Measurements from ENCODE around the gene MYOF.

The MYOF gene

DNA sequence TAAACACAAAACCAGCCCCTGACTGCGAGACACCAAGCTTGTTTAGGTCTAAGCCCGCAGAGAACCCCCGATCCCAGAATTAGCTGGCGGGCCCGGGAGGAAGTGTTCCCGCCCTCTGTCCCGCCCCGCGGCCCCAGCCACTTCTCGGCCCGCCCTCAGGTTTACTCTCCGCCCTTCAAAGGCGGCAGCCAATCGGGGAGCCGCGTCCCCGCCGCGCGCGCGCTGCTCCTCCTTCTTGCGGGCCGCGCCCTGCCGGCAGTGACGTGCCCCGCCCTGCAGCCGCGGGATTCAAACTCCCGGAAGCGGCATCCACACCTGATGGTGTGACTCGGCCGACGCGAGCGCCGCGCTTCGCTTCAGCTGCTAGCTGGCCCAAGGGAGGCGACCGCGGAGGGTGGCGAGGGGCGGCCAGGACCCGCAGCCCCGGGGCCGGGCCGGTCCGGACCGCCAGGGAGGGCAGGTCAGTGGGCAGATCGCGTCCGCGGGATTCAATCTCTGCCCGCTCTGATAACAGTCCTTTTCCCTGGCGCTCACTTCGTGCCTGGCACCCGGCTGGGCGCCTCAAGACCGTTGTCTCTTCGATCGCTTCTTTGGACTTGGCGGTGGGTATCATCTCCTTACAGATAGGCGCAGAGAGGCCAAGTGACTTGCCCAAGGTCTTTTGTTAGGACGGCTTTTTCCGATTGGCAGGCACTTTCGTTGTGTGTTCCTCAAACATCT, 14.3 kb upstream of the MYOF start, which contains the start of gene CEP55:
TSS of gene CEP55 (plus strand) at position 291 of the 720 bp plus-strand sequence. CDS start 3,440 bp downstream, outside the sequence.
- no peak for TF ChIP-seq GATA3 (IDR thresholded peaks at IDR 0.05; ENCODE audit: low read depth, low read length)
- TF ChIP-seq GATA2 (IDR thresholded peaks at IDR 0.05; ENCODE audit: low read depth, low read length): 0 out of 2 replicates have a peak, but pooled peaks have one; percentile 35

DNA sequence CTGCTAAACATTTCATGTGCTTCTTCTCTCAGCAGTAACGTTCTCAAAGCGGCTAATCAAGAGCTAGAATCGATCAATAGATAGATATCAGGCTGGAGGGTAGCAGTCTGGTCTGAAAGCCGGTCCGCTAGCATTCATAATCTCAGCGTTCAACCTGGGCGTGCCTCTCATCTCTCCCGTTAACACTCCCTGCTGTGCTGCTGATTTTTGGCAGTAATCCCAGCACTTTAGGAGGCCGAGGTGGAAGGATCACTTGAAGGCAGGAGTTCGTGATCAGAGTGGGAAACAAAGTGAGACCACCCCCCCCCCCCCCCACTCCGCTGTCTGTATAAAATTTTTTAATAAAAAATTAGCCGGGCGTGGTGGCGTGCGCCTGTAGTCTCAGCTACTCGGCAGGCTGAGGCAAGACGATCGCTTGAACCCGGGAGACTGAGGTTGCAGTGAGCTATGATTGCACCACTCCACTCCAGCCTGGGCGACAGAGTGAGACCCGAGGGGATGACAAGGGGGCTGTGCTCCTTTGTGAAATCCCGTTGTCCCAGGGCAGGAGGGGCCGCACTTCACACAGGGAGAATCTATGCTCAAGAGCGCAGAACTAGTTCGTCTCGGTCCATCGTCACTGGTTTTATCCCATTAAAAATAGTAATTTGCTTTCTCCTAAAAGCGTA, 13.7 kb upstream of the MYOF start:
- TF ChIP-seq GATA2 (IDR thresholded peaks at IDR 0.05; ENCODE audit: low read depth, low read length): peak; percentile 35; the same call in 1 of the 2 replicates
- TF ChIP-seq GATA3 (IDR thresholded peaks at IDR 0.05; ENCODE audit: low read depth, low read length): no peak

DNA sequence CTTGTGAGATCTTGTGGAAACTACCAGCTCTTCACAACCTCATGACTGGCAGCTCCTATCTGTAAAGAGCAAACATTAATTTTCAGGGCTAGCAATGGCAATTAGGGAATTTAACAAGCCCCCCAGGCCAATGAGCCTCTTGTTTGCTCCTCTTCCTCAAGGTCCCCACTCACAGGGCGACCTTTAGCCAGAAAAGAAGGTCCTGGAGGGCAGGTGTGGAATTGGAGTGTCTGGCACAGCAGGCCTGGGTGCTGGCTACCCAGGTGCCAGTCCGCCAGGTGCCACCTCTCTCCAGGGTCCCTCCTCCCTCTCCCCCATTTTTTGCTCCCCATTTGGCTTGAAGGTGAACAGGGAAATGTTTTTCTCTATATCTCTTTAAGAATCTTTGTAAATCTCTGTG, 12.4 kb upstream of the MYOF start:
- TF ChIP-seq GATA2 (IDR thresholded peaks at IDR 0.05; ENCODE audit: low read depth, low read length) (no peak), GATA3 (IDR thresholded peaks at IDR 0.05; ENCODE audit: low read depth, low read length) (no peak)

DNA sequence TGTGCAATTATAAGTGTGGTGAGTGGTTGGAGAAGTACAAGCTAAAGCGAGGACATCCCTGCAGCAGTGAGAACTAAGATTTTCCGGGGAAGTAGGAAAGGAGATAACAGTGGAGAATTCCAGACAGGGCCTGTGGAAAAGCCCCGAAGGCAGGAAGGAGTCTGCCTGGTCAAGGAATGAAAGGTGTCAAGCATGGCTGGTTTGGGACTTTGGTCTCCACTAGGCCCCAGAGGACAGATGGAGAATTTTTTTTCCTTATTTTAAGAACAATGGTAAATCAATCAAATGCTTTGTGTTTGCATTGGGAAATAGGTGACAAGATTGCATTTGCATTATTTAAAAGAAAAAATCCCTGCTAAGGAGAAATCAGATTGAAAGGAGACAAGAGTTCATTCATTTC, 11.0 kb upstream of the MYOF start:
- no peak for TF ChIP-seq GATA2 (IDR thresholded peaks at IDR 0.05; ENCODE audit: low read depth, low read length)
- TF ChIP-seq GATA3 (IDR thresholded peaks at IDR 0.05; ENCODE audit: low read depth, low read length): no peak

DNA sequence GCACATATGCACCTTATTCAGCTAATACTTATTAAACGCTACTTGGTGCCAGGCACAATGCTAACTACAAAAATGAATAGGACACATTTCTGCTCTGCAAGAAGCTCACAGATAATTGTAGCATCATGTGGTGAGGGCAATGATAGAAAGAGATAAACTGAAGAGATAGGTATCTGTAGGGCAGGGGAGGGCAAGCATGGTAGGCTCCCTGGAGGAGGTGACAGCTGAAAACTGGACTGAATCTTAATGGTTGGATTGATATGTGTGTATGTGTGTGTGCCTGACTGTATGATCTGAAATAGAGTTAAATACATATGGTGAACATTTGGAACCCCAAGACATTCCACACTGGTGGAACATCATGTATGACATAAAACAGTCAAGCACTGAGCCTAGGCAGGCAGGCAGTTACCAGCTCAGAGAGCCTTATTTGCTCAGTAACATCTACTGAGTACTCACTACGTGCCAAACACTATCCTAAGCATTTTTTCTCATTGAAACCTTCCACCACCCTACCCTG, 9.5 kb upstream of the MYOF start:
- TF ChIP-seq GATA2 (IDR thresholded peaks at IDR 0.05; ENCODE audit: low read depth, low read length): no peak
- no peak for TF ChIP-seq GATA3 (IDR thresholded peaks at IDR 0.05; ENCODE audit: low read depth, low read length)

DNA sequence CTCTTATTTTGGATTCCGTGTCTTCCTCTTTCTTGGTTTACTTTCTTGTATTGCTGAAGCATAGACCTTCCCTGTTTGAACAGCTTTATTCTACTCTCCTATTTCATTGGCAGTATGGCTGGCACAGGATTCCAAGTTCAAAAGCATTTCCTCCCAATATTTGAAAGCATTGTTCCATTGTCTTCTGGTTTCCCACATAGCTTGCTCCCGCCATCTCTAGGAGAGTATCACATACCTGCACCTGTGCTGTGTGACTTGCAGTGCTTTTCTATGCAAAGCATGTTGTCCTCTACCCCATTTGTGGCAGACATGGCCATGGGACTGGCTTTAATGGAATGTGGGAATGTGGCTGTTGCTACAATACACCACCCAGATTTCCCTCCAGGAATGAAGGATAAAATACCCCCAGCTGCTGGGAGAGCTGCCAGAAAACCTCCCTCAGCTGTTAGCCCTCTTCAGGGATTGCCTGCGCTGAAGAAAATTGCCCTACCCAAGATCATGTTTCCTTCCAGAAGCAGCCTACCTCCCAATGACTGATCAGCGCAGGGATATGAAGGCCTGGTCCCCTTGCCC, 6.9 kb upstream of the MYOF start:
- TF ChIP-seq GATA3 (IDR thresholded peaks at IDR 0.05; ENCODE audit: low read depth, low read length) (no peak), GATA2 (IDR thresholded peaks at IDR 0.05; ENCODE audit: low read depth, low read length) (no peak)

DNA sequence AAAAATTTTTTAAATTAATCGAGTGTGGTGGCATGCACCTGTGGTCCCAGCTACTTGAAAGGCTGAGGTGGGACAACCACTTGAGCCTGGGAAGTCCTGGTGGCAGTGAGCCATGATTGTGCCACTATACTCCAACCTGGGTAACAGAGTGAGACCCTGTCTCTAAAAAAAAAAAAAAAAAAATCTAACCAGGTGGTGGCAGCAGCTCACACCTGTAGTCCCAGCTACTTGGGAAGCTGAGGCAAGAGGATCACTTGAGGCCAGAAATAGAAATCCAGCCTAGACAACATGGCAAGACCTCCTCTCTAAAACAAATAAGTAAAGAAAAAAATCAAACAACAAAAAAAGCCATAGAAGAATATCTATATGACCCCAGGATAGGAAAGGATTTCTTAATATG, 3.6 kb upstream of the MYOF start:
- no peak for TF ChIP-seq GATA3 (IDR thresholded peaks at IDR 0.05; ENCODE audit: low read depth, low read length)
- no peak for TF ChIP-seq GATA2 (IDR thresholded peaks at IDR 0.05; ENCODE audit: low read depth, low read length)

DNA sequence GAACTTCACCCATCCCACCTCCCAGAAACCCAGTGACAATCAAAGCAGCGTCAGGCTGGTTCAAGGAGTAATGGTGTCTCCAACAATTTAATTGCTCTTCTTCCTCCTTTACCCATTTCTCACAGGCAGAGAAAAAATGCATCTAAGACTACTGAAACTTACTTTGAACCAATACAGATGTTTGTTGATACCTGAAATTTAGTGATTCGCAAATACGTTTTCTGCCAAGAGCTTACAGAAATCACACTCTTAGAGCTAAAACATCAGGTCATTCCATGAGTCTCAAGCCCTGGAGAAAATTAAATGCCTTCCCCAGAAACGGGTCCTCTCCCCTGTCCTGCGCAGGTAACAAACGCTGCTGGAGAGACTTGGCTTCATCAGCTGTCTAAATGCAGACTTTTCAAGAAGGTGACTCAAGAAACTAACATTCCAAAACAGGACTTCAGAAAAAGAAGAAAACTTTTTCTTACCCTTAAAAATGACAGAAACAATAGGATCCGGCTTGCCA, 443 bp downstream of the MYOF start:
- TF ChIP-seq GATA2 (IDR thresholded peaks at IDR 0.05; ENCODE audit: low read depth, low read length): no peak
- TF ChIP-seq GATA3 (IDR thresholded peaks at IDR 0.05; ENCODE audit: low read depth, low read length): no peak

DNA sequence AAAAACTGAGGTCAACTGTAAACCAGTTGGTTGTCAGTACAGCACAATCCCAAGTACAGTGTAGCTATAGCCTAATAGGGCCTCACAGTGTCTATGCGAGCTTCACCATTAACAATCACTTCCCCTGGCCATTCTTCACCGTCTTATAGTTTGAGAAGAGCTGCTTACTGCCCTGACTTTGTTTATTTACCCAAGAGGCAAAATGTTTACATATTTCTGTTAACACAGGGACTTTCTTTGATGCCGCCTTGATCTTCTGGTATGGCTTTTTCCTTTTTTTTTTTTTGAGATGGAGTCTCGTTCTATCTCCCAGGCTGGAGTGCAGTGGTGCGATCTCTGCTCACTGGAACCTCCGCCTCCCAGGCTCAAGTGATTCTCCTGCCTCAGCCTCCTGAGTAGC, 3.3 kb downstream of the MYOF start:
- TF ChIP-seq GATA3 (IDR thresholded peaks at IDR 0.05; ENCODE audit: low read depth, low read length): no peak
- no peak for TF ChIP-seq GATA2 (IDR thresholded peaks at IDR 0.05; ENCODE audit: low read depth, low read length)

DNA sequence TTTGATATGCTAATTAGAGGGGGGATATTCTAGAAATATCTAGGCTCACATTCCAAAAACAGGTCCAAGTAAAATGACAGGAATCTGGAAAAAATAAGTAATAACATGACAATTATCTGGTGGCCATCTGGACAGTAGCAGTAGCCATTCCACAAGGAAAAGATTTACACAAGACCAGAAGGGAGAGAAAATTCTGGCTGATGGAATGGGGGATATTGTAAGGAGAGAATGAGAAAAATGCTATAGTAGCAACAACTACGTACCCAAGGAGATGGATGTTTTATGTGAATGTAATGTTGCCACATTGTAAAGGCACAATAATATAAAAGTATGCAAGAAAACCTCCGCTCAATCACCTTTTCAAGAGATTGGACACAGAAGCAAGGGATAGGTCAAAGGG, 5.4 kb downstream of the MYOF start:
- TF ChIP-seq GATA2 (IDR thresholded peaks at IDR 0.05; ENCODE audit: low read depth, low read length): no peak
- no peak for TF ChIP-seq GATA3 (IDR thresholded peaks at IDR 0.05; ENCODE audit: low read depth, low read length)

DNA sequence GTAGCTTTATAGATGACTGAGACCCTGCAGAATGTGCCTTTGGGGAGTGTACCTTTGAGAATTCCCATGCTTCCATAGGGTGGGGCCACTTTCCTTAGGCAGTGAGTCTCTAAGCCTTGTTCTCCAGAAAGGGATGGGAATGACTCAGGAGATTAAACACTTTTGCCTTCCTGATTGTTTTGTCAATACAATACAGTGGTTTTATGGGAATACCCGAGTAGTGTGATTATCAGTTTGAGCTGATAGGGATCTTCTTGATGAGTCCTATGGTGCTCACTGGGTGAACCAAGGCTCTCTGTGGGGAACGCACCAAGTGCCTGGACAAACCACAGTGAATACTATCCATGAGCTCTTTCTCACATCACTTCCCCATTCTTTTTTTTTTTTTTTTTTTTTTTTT, 6.3 kb downstream of the MYOF start:
- no peak for TF ChIP-seq GATA2 (IDR thresholded peaks at IDR 0.05; ENCODE audit: low read depth, low read length)
- TF ChIP-seq GATA3 (IDR thresholded peaks at IDR 0.05; ENCODE audit: low read depth, low read length): no peak

DNA sequence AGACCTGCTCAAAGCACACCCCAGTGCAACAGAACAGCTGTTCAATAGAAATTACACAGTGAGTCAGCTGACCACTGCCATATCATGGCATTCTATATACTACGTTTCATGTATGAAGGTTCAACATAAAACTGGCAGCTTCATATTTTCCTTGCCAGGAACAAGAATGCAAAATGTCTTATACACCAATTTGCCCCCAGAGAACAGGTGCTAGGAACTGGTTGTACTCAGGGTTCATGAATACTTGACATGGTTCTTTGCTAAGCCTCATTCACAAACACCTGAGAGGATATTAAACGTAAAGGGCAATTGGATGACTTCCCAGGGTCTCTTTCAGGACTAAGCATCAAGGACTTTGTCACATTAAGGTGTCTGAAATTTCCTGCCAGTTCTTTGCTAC, 6.9 kb downstream of the MYOF start:
- TF ChIP-seq GATA3 (IDR thresholded peaks at IDR 0.05; ENCODE audit: low read depth, low read length) (no peak), GATA2 (IDR thresholded peaks at IDR 0.05; ENCODE audit: low read depth, low read length) (no peak)

DNA sequence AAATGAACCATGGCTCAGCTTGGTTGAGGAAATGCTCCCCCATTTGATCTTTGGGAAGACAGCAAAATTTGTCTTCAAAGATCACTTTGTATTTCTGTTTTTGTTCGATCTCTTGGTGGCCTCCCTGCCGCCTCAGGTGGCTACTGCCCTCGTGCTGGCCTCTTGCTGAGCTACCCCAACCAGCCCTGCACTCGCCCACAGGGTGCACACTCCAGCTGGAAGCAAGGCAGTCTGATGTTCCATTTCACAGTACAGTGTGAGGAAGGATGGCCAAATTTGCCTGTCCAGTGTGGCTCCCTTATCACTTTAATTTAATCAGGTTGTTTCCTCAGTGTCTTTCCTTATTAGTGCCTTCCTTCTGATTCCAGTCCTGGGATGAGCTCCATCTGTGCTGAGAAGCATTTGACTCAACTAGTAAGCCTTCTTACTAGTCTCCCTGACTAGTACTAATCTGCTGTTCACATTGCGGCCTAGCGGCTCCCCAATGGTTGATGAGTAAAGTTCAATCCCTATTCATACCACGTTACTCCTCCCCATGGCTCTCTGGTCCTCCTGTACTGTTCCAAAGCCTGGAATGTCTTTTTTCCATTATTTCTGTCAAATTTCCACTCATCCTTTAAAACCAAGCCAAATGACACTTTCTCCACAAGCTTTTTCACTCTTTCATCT, 8.2 kb downstream of the MYOF start:
- TF ChIP-seq GATA3 (IDR thresholded peaks at IDR 0.05; ENCODE audit: low read depth, low read length): no peak
- TF ChIP-seq GATA2 (IDR thresholded peaks at IDR 0.05; ENCODE audit: low read depth, low read length): no peak

DNA sequence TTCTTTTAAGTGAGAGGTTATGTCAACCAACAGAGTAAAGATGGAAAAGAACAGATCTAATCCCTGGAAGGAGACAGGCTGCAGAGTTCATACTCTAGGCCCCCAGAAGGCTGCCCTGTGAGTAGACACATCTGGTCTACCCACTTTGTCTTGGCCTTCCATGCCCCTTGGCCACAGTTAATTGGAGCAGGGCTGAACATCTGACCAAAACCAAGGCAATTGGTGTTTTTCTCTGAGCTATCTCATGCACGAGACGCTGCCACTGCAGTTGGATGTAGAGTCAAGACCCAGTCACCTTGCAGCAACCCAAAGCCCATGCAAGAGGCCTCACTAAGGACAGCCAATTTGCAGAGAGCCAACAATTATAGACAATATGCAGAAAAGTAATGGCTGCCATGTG, 9.0 kb downstream of the MYOF start:
- TF ChIP-seq GATA3 (IDR thresholded peaks at IDR 0.05; ENCODE audit: low read depth, low read length): no peak
- no peak for TF ChIP-seq GATA2 (IDR thresholded peaks at IDR 0.05; ENCODE audit: low read depth, low read length)
